GM18873 (cell line): ENCODE data around the gene NME7.
A peak's percentile ranks its signal among the peaks of the same experiment; 100 is the strongest.
"Not testable (repeated sequence)": the region's sequence is repeated elsewhere in the genome, so short reads cannot be mapped to it uniquely, and the experiment has no call there.

Experiments used
- ATAC-seq: cut with Tn5 transposase; IDR thresholded peaks from one replicate; pipeline ENCODE4 v1.9.1; 2021; ENCODE audit warnings: mild to moderate bottlenecking, moderate library complexity, moderate number of reproducible peaks; ENCODE audit not compliant: unreplicated experiment, low FRiP score

The NME7 gene

GRCh38 chr1:169367686-169368405, at the start of gene NME7, which contains the start of gene BLZF1:
Gene NME7, minus strand, starts transcription at chr1:169367797. Its CDS starts 87 bp downstream, at chr1:169367710.
Gene BLZF1, plus strand, starts transcription at chr1:169368195. Its CDS starts 1,328 bp downstream, at chr1:169369523.
- ATAC-seq, result peak; percentile 97

GRCh38 chr1:169414952-169415351, 47.4 kb upstream of the NME7 start:
- ATAC-seq, result no peak

- not testable (repeated sequence) for ATAC-seq
These were observed 40.7 kb upstream of the NME7 start for GRCh38 chr1:169408340-169408739.

- not testable (repeated sequence) for ATAC-seq
These were observed 35.0 kb upstream of the NME7 start for GRCh38 chr1:169402578-169402977.

GRCh38 chr1:169395955-169396354, 28.4 kb upstream of the NME7 start:
- no peak for ATAC-seq

GRCh38 chr1:169392406-169392805, 24.8 kb upstream of the NME7 start:
- no peak for ATAC-seq

- no peak for ATAC-seq
These were observed 22.7 kb upstream of the NME7 start for GRCh38 chr1:169390303-169390702.

GRCh38 chr1:169387399-169387798, 19.8 kb upstream of the NME7 start:
- no peak for ATAC-seq

GRCh38 chr1:169383449-169383848, 15.9 kb upstream of the NME7 start:
- no peak for ATAC-seq

- ATAC-seq, result no peak
These were observed 13.6 kb upstream of the NME7 start for GRCh38 chr1:169381162-169381561.

- ATAC-seq, result no peak
These were observed 3.8 kb upstream of the NME7 start for GRCh38 chr1:169371404-169371803.

- ATAC-seq, result no peak
These were observed 791 bp upstream of the NME7 start for GRCh38 chr1:169368406-169368769.

GRCh38 chr1:169367096-169367685, 406 bp downstream of the NME7 start:
- no peak for ATAC-seq

GRCh38 chr1:169364948-169365347, 2.6 kb downstream of the NME7 start:
- no peak for ATAC-seq

GRCh38 chr1:169363046-169363730, 4.4 kb downstream of the NME7 start:
- ATAC-seq, result no peak

- no peak for ATAC-seq
These were observed 6.3 kb downstream of the NME7 start for GRCh38 chr1:169361281-169361680.

GRCh38 chr1:169360415-169360814, 7.2 kb downstream of the NME7 start:
- no peak for ATAC-seq

GRCh38 chr1:169348383-169349036, 19.1 kb downstream of the NME7 start:
- ATAC-seq, result no peak

- ATAC-seq, result no peak
These were observed 19.8 kb downstream of the NME7 start for GRCh38 chr1:169347688-169348382.

- ATAC-seq, result no peak
These were observed 21.5 kb downstream of the NME7 start for GRCh38 chr1:169346036-169346589.
